ENCODE measurements around the gene TMA7. TPM values are rescaled to one million over a fixed set of nuclear protein-coding genes. Genes with fewer than 3 reads are reported as not detected.

Gene TMA7
- polyA plus RNA-seq, 1 experiment, result 316 TPM

GRCh38 chr3:48409291-48410201 is 30.5 kb upstream of the TMA7 start:
- Histone ChIP-seq H3K9me3 (ENCODE audit: control insufficient read depth, insufficient read depth, low read length) (no peaks in the 10 kb centered on the region; the same call in 1 of the 2 replicates), H3K27ac (ENCODE audit: low read depth, low read length) (no peak overlapping the region), H3K4me3 (ENCODE audit: low read depth, low read length) (no peak overlapping the region), H3K27me3 (ENCODE audit: control insufficient read depth, insufficient read depth, low read length) (no peaks in the 10 kb centered on the region)
- CTCF ChIA-PET, result interaction anchor here (0.8 to 5.5 kb wide), 3 partner anchors 9 to 27 kb away, joined by 3 to 38 read pairs (median 4); no protein-coding TSS in a partner anchor
- TF ChIP-seq CTCF (IDR thresholded peaks at IDR 0.05; ENCODE audit: low read depth, low read length), result no peak
- DNase-seq (ENCODE audit: low read depth, low spot score), result no peak
- POLR2A ChIA-PET, result no interaction called here

- Histone ChIP-seq H3K9me3 (ENCODE audit: control insufficient read depth, insufficient read depth, low read length) (no peaks in the 10 kb centered on the region; the same call in 1 of the 2 replicates), H3K27me3 (ENCODE audit: control insufficient read depth, insufficient read depth, low read length) (no peaks in the 10 kb centered on the region), H3K4me3 (ENCODE audit: low read depth, low read length) (no peak overlapping the region), H3K27ac (ENCODE audit: low read depth, low read length) (no peak overlapping the region)
- no peak for DNase-seq (ENCODE audit: low read depth, low spot score)
- no peak for TF ChIP-seq CTCF (IDR thresholded peaks at IDR 0.05; ENCODE audit: low read depth, low read length)
- ChIA-PET CTCF (interaction anchor here (1.6 to 5.5 kb wide), 2 partner anchors 10 to 26 kb away, joined by 4 to 38 read pairs; no protein-coding TSS in a partner anchor), POLR2A (no interaction called here)
Measured at GRCh38 chr3:48410205-48411040, 29.6 kb upstream of the TMA7 start.

- Histone ChIP-seq H3K9me3 (ENCODE audit: control insufficient read depth, insufficient read depth, low read length) (no peaks in the 10 kb centered on the region), H3K27me3 (ENCODE audit: control insufficient read depth, insufficient read depth, low read length) (no peaks in the 10 kb centered on the region), H3K27ac (ENCODE audit: low read depth, low read length) (no peak overlapping the region), H3K4me3 (ENCODE audit: low read depth, low read length) (no peak overlapping the region)
- no peak for TF ChIP-seq CTCF (IDR thresholded peaks at IDR 0.05; ENCODE audit: low read depth, low read length)
- CTCF ChIA-PET, result interaction anchor here (1.6 to 5.5 kb wide), 2 partner anchors 10 to 25 kb away, joined by 4 to 38 read pairs; no protein-coding TSS in a partner anchor
- POLR2A ChIA-PET, result no interaction called here
- DNase-seq (ENCODE audit: low read depth, low spot score), result no peak
Measured at GRCh38 chr3:48411041-48411588, 28.9 kb upstream of the TMA7 start.

GRCh38 chr3:48411606-48412374 is 28.3 kb upstream of the TMA7 start:
- no peak for TF ChIP-seq CTCF (IDR thresholded peaks at IDR 0.05; ENCODE audit: low read depth, low read length)
- no peak for DNase-seq (ENCODE audit: low read depth, low spot score)
- H3K27ac ChIP-seq (ENCODE audit: low read depth, low read length), result no peak overlapping the region
- H3K9me3 ChIP-seq (ENCODE audit: control insufficient read depth, insufficient read depth, low read length), result no peaks in the 10 kb centered on the region
- ChIA-PET CTCF (interaction anchor here (1.5 to 1.9 kb wide), 2 partner anchors 11 to 24 kb away, joined by 7 to 8 read pairs; no protein-coding TSS in a partner anchor), POLR2A (no interaction called here)
- H3K4me3 ChIP-seq (ENCODE audit: low read depth, low read length), result no peak overlapping the region
- H3K27me3 ChIP-seq (ENCODE audit: control insufficient read depth, insufficient read depth, low read length), result no peaks in the 10 kb centered on the region

All from AG04450 (cell line).